Stomach (tissue), 4 donors: ENCODE results near the gene KHDC4.

Experiments
- EP300 ChIP-seq: sonication (generic); formaldehyde crosslinking; IDR thresholded peaks from one replicate; pipeline ENCODE4 v1.6.1; 2017; ENCODE audit warnings: antibody characterized with exemption
- POLR2AphosphoS5 ChIP-seq, 3 donors: sonication (generic); formaldehyde crosslinking; IDR thresholded peaks; one replicate each; pipeline ENCODE4 v1.6.1; 2016; ENCODE audit warnings: antibody characterized with exemption in 3 of 3
- TF ChIP-seq, protein P1 (sequence below), 7 experiments: fragments of 450-650 bp in 4 of 7; fragments of 200-600 bp in 3 of 7; sonication (generic) in 3 of 7; IDR thresholded peaks; one replicate each; pipeline ENCODE4 v1.5.1; 2016 to 2019; ENCODE audit warnings: antibody characterized with exemption in 7 of 7, control low read depth in 2 of 7, mild to moderate bottlenecking in 1 of 7

- TF ChIP-seq POLR2AphosphoS5 (IDR thresholded peaks at IDR 0.05) (no peak), EP300 (no peak)
- TF ChIP-seq, protein P1, sequence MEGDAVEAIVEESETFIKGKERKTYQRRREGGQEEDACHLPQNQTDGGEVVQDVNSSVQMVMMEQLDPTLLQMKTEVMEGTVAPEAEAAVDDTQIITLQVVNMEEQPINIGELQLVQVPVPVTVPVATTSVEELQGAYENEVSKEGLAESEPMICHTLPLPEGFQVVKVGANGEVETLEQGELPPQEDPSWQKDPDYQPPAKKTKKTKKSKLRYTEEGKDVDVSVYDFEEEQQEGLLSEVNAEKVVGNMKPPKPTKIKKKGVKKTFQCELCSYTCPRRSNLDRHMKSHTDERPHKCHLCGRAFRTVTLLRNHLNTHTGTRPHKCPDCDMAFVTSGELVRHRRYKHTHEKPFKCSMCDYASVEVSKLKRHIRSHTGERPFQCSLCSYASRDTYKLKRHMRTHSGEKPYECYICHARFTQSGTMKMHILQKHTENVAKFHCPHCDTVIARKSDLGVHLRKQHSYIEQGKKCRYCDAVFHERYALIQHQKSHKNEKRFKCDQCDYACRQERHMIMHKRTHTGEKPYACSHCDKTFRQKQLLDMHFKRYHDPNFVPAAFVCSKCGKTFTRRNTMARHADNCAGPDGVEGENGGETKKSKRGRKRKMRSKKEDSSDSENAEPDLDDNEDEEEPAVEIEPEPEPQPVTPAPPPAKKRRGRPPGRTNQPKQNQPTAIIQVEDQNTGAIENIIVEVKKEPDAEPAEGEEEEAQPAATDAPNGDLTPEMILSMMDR (IDR thresholded peaks at IDR 0.05), result no peak
Measured at GRCh38 chr1:155941845-155942531, 7.8 kb upstream of the KHDC4 start.
